Measurements from ENCODE around the gene AFF1.

AFF1 gene

DNA sequence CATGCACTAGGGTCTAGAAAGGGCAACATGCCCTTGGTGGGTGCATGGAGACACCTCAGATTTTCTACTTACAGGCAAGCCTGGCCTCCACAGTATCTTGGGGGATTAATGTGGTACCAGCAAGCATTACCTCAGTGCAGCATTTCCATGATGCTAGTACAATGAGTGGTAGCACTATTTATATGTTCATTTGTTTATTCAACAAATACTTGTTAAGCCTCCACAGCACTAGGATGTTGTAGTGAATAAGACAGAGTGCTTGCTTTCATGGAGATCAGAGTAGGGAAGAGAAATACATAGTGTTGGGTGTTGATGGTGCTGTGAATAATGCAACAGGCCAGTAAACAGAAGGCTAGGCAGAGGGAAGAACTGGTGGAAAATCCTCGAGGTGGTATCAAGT is 152.2 kb downstream of the AFF1 start:
- DNase-seq: no peak

DNA sequence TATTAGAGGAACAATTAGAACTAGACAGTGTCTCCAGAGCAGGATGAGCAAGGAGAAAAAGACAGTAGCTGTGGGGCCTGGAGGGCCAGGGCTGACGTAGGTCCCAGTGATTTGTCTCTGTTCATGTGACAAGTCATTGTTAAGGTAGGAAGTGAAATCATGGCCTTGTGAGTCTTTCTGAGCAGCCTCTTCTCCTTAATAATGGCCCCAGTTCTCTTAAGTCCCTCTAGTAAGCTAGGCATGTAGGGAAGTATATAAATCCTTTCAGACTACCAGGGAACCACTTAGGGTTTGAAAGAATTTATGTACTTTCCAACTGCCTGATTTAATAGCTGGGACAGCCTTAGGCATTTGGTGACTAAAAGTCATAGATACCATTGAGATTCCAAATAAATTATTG is 152.6 kb downstream of the AFF1 start:
- DNase-seq: no peak

DNA sequence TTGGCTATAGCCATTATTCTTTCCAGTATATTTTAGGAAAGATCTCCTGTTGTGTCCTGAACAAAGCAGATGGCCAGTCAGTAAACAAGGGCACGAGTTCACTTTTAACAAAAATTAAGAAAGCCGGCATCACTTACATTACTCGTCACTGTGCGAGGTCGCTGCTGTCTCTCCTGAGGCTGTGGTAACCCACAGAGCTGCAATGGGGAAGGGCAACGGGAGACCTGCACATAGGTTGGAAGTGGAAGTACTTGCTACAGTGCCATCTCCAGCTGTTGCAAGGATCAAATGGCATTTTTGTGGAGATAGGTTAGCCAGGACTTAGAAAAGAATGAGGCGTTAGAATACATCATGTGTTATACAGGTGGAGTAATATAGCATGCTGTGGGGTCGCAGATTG is 153.4 kb downstream of the AFF1 start:
- no peak for DNase-seq

DNA sequence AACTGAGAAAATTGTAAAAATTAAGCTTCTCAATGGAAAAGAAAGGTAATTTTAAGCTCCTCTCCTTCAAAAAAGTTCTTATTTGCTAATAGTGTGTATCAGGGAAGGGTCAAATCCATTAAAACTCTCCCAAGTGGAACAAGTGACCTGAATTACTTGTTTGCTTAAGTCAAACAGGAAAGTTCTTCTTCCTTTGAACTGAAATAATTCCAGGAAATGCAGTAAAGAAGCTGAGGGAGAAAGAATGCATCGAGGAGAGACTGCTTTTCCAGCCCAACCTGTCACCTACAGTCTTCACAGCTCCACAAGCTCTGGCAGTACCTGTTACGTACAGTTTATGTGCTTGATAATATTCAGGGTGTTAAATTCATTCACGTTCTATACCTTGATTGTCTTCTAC is 154.6 kb downstream of the AFF1 start:
- no peak for DNase-seq

DNA sequence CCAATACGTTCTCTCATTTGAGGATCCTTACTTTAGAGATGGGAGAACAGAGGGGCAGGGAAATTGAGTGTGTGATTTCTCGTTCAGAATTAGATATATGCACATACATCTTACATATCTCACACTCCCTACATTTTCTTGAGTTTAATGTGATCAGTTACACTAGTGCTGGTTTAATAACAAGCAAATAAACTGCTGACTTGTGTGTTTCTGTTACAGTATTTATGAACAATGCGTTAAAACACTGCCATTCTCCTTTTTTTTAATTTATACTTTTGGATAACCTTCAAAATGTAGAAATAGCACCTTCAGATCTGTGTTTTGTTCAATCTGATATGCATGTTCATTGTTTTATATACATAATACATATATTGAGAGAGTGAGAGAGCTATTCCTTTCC is 155.5 kb downstream of the AFF1 start:
- no peak for DNase-seq

DNA sequence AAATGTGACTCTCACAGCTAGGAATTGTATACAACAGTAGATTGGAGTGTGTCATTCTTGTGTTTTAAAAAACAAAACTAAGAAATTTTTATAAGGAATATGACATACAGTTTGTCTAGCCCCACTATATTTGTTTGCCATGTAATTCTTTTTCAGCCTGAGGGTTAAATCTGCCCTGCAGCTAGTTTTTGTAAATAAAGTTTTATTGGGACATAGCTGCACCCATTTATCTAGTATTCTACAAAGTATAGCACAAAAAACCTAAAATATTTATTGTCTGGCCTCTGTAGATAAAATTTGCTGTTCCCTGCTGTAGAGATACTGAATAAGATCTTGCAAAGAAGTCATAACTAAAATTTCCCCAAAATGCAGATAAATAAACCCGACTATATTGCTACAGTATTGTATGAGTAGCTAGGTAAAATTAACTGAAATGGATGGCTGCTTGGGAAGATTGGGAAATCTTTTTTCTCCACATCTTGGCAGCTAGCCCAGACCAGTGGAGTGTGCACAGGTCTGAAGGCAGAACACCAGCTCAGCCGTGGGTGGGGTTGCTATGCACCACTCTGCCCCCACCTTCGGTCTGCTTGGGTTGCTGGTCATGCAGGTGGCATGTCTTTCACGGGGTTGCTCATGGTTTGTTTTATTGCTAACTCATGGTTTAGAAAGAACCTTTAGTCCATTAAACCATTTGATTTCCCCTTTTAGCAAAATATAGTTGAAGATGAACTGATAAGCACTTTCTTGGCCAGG is 157.8 kb downstream of the AFF1 start:
- peak; percentile 97 for DNase-seq

DNA sequence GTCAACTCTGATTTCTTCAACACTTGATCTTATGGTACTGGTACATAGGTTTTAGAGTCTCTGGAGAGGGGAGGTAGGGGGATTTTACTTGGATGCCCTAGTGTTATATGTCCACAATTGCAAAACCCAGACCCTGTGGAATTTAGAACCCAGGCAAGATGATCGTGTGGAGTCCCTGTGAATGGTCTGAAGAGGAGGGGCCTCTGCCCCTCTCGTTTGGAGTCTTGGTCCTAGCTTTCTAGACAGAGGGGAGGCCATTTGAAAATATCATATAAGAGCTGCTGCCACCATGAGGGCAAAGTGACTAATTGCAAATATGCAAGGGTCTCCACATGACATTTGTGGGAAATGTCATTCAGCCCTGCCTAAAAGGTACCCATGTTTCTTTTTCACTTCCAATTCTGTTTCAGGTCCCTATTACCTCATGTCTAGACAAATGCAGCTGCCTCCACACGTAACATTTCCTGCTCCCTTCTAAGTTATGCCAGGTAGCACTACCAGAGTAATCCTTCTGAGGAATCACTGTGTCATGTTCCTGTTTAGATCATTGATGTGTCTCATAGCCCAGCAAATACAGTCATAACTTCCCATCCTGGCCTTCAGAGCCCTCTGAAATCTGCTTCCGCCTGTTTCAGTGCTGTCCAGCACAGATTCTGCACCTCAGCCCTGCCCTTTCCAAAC is 158.8 kb downstream of the AFF1 start:
- peak; percentile 31 for DNase-seq

DNA sequence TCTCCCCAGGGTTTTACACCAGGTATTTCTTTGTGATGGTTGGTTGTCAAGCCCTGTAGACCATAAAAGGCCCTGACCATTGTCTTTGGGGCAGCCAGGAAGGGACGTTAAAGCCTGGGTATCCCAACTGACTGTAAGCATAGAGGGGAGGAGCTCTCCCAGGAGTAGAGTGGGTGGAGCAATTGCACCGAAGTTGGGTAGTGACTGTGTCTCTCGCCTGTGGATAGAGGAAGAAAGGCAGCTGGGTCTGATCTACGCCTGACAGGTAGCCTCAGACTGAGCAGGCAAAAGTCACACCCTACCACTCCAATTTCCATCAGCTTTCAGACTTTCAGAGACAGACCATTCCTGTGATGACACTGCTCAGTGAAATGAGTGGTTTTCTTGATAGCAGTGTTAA is 162.3 kb downstream of the AFF1 start:
- DNase-seq: no peak

DNA sequence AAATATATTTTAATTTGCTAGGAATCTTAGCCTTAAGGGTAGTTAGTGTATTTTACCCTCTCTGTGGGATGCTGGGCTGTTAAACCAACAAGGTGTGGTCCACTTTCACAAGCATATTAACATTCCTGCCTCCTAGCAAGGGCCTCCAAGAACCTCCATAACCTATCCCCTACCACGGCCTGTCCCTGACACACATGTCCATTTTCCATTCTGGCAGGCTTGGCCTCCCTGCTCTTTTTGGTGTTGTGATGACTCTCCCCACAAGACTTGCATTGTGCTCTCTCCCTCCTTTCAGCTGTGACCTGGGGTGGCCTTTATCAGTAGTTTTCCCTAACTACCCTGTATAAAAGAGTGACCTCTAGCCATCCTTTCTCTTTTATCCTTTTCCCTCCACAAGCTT is 165.4 kb downstream of the AFF1 start:
- no peak for DNase-seq

DNA sequence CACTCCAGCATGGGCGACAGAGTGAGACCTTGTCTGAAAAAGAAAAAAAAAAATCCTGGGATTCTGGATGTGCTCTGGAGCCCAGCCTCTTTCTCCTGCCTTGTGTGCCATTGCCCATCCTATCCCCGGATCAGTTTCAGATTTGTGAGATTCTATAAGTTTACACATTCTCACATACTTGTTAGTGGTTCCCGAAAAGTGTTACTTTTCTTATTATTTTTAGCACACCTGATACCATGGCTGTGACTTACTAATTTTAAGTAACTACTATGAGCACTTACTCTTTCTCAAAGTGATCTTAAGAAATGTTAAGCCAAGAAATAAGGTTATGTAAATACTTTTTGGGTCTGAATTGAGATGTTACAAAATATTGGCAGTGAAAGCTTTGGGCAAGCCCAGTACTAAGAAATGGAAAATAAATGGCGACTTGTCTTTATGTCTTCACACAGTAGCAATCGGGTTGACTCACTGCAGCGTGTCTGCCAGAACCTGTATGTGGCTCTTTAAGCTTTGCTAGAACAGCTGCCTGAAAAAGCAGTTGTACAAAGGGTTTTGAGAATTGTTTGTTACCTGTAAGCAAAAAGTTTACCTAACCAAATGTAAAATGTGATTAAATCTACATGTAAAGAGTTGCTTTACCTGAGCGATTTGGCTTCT is 166.9 kb downstream of the AFF1 start:
- DNase-seq: no peak

DNA sequence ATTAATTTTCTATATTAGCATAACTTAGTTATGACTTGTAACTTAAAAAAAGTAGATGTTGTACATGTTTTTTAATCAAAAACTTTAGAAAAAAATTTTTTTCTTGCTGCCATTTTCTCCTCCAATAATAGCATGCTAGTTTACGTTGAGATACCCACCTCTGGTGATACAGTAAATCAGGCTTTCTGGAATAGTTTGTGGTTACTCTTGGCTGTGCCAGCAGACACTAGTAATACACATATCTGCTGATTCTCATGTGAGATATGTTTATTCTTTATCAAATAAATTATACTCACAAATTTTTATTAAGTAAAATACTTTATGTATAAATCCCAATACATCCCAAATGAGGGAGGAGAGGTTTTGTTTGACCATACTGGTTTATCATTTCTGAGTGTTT is 168.3 kb downstream of the AFF1 start:
- no peak for DNase-seq

DNA sequence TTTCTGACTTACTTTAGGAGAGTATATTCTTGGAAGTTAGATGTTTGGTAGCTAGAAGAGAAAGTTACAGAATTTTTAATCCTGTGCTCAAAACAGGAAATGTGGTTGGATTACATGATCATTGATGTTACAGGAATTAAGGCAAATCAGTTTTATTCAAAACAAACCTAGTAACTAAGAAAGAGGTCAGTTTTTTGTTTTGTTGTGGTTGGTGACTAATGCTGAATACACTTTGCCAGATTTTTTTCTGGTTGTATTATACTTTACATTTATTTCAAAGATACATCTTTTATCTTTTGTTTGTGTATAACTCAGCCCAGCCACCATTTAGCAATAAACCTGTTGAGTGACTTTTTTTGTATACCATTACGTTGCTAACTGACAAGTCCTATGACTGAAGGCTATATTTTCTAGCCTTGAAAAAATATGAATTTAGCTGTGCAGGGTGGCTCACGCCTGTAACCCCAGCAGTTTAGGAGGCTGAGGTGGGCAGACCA is 168.9 kb downstream of the AFF1 start:
- no peak for DNase-seq

DNA sequence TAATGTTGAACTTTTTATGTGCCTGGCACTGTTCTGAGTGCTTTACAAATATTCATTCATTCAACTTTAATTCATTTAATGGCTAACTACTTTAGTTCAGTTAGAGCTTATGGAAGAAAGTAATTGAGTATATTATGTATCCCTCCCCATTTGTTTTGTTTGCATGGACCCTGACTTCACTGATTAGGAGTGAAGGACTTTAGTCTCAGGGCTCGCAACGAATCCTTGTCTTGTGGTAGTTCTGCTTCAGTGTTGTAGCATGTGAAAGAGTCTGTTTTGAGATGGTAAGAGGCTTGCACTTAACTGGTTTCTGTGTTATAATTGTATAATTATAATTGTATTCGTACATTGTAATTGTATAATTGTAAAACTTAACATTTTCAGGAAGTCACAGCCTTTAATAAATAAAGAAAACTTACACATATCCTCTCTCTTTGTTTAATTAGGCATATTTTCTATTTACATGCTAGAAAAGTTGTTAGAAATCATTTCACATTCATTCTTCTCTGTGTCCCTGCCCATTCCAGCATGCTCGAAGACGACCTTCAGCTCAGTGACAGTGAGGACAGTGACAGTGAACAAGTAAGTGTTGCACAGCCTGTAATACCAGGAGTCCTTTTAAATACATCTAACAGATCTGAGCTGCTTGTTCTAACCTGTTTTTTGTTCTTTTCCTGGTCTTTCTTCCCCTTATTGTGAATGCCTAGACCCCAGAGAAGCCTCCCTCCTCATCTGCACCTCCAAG is 170.5 kb downstream of the AFF1 start:
- DNase-seq: no peak

DNA sequence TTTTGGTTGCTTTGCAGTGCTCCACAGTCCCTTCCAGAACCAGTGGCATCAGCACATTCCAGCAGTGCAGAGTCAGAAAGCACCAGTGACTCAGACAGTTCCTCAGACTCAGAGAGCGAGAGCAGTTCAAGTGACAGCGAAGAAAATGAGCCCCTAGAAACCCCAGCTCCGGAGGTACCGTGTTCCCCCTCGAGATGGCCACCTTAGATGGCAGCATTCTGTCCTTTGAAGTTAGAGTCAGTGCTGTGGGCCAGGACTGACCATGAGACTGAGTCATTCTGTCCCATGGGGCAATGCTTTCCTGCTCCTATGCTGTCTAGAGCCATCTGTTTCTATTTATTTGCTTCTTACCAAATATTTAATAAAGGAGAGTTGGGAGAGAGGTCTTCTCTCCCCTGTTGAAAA is 173.3 kb downstream of the AFF1 start:
- no peak for DNase-seq

DNA sequence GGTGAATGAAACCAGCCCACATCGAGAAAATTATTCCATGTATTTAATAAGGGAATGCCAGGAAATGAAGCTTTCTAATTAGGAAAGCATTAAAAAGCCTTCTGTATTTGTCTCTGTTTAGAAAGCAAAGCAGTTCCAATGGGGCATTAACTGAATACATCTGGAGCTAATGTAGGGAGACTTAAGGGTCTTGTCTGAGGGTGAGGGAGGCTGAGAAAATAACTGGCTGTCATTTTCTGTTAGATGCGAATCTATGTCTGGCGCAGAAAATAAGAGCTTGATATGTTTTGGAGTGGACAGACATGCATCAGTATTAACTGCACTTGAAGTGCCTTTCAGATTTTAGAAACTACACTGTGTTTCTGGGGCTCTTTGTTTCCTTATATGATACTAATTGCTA is 174.3 kb downstream of the AFF1 start:
- no peak for DNase-seq

DNA sequence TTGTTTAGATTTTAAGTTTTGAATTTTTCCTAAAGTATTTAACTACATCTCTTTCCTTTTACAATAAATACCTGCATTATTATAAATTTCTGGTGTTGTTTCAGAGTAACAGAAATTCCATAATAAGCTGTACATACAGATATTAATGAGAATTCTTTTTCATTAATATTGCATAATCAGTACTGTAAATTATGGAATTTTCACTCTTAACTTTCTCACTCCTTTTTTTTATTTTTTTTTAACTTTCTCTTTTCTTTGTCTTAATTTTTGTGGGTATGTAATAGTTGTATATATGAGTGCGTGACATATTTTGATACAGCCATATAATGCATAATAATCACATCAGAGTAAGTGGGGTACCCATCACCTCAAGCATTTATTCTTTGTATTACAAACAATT is 175.1 kb downstream of the AFF1 start:
- DNase-seq: no peak

DNA sequence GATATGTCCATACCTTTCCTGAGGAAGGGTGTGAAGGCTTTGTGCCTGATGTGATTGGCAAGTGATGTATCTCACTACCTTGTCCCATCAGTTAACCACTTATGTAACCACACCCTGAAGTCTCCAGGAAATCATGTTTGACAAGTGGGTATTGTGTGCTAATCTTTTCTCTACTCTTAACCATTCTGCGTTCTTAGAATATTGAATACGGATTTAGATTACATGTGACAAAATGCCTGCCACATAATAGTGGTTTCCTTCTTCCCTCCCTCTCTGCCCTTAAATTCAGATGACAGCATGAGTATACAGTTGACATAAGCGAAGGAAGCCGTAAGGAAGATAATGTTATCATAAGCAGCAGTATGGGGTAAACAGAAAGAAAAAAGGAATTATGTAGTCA is 177.3 kb downstream of the AFF1 start:
- DNase-seq: no peak

DNA sequence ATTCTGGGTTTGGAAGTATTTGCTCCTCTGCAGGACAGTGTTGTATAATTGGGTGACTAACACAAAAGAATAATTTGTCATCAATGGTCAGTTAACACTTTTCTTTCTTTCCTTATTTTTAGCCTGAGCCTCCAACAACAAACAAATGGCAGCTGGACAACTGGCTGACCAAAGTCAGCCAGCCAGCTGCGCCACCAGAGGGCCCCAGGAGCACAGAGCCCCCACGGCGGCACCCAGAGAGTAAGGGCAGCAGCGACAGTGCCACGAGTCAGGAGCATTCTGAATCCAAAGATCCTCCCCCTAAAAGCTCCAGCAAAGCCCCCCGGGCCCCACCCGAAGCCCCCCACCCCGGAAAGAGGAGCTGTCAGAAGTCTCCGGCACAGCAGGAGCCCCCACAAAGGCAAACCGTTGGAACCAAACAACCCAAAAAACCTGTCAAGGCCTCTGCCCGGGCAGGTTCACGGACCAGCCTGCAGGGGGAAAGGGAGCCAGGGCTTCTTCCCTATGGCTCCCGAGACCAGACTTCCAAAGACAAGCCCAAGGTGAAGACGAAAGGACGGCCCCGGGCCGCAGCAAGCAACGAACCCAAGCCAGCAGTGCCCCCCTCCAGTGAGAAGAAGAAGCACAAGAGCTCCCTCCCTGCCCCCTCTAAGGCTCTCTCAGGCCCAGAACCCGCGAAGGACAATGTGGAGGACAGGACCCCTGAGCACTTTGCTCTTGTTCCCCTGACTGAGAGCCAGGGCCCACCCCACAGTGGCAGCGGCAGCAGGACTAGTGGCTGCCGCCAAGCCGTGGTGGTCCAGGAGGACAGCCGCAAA is 179.6 kb downstream of the AFF1 start:
- no peak for DNase-seq

DNA sequence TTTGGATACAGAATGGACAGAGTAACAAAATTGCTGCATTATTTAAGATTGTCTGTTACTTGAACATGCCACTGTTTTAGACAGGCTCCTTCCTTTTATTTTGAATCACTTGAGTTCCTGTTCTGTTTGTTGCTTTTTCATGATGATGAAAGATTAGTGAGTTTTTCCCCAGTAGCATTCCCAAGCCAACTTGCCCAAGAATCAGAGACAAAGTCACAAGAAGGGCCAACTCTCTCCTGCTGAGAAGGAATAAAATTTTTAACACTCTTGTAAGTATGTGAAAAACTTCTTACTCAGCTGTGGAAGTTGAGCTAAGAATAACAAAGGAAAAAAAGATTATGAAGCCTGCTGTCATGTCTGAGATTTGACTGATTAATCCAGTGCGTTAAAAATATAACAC is 181.4 kb downstream of the AFF1 start:
- DNase-seq: no peak

DNA sequence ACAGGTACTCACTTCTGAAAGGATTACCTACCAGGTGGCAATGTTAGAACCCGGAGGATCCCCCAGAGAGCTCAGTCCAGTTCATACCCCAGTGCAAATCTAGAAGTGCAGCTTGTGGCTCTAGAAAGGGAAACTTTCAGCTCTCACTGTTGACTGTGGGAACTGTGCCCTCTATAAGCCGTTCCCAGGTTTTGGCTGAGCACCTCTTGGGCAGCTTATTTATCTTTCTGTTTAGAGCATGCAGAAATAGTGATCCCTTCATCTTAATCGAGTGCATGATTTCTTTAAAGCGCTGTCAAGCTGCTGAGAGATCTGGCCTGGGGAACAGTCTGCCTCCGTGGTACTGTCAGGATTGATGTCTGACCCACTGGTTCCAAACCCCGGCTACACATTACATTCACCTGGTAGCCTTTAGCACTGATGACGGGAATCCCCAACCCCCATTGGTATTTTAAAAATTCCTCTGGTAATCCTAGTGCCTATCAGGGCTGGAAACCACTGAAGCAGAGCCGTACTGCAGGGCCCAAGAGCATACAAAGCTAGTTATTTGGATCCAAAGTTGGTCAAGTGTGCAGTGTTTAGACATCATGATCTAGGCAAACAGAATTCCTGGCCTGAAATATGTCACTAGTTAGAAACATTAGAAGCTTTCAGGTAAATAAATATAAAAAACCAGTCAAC is 182.4 kb downstream of the AFF1 start:
- DNase-seq: no peak

DNA sequence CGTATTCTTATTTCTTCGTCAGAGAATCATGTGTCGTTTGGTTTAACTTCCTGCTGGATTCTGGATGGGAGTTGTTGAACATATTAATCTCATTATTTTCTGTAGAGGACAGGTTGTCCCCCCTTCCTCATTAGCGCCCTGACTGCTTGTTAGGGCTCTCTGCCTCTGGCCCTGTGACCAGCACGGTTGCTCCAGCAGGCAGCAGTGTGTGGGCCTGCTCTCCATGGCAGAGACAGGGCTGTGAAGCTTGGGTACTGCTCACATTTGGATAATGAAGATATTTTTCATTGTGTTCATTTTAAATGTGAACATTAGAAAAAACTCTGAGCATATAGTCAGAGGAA is 182.9 kb downstream of the AFF1 start:
- DNase-seq: no peak

DNA sequence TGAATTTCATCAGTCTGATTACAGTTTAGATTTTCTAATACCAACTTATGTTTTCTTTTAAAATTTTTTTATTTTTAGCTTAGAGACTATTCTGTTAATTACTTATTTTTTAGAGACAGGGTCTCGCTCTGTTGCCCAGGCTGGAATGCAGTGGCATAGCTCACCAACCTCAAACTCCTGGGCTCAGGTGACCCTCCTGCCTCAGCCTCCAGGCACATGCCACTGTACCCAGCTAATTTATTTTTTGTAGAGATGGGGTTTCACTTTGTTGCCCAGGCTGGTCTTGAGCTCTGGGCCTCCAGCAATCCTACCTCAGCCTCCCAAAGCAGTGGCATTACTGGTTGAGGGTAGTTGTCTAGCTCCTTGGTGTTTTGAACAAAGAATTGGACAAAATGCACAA is 183.6 kb downstream of the AFF1 start:
- DNase-seq: no peak
